Thoracic aorta (tissue), 2 donors: ENCODE measurements around the gene SCGB2B2. TPM values are rescaled to one million over a fixed set of nuclear protein-coding genes. Genes with fewer than 3 reads are reported as not detected.

Source experiments
- ATAC-seq: fragments of 150-250 bp; one replicate; pipeline ENCODE4 v1.8.0; 2017; ENCODE audit warnings: low read depth; ENCODE audit not compliant: insufficient number of reproducible peaks, low FRiP score
- DNase-seq: peaks from one replicate; pipeline ENCODE4 v3.0.0-alpha.2; 2020; ENCODE audit warnings: low spot score
- H3K27ac ChIP-seq, 2 donors: fragments of 200-600 bp; sonication (generic); 1 replicate in 1 of 2; 2 replicates in 1 of 2; pipeline ENCODE4 v1.5.1; 2016; ENCODE audit warnings: mild to moderate bottlenecking in 2 of 2, moderate library complexity in 2 of 2
- H3K27me3 ChIP-seq: fragments of 200-600 bp; sonication (generic); replicated peaks from 2 replicates; pipeline ENCODE4 v1.6.0; 2016; ENCODE audit warnings: mild to moderate bottlenecking; ENCODE audit not compliant: insufficient read depth
- H3K36me3 ChIP-seq: fragments of 200-600 bp; sonication (generic); one replicate; pipeline ENCODE4 v1.5.1; 2016
- H3K4me1 ChIP-seq, 2 donors: fragments of 200-600 bp; sonication (generic); 1 replicate in 1 of 2; 2 replicates in 1 of 2; pipeline versions ENCODE4 v1.5.1 to v1.6.0; 2016; ENCODE audit warnings: low read depth in 2 of 2, mild to moderate bottlenecking in 1 of 2; ENCODE audit not compliant: control insufficient read depth in 1 of 2
- H3K4me3 ChIP-seq: fragments of 200-600 bp; sonication (generic); 2 replicates; pipeline ENCODE4 v1.5.1; 2016; ENCODE audit warnings: mild to moderate bottlenecking
- H3K9me3 ChIP-seq: fragments of 200-600 bp; sonication (generic); 2 replicates; pipeline ENCODE4 v1.5.1; 2016
- total RNA-seq, 2 donors: library from RNA; depleted of rRNA; stranded (reverse); fragments of >200 nt; gene quantifications; one replicate each; pipeline versions ENCODE4 v1.1.0 to v1.2.3, GENCODE V29; 2016
- TF ChIP-seq, protein P1 (sequence below): fragments of 200-600 bp; sonication (generic); IDR thresholded peaks from one replicate; pipeline ENCODE4 v1.5.1; 2019; ENCODE audit warnings: antibody characterized with exemption

Gene SCGB2B2
- 1 to 10 TPM in 1 of 2 donors, under 1 TPM in 1; 0.41 to 1.1 TPM for total RNA-seq

GRCh38 chr19:34676697-34677385 is at the start of gene SCGB2B2:
Gene SCGB2B2, minus strand, starts transcription at chr19:34677159. Its CDS starts 82,596 bp downstream, at chr19:34594563.
- peaks cover 19% of the 10 kb centered on the region for H3K9me3 ChIP-seq
- peak within 1 kb of the TSS; percentile 95 to 98 for H3K27ac ChIP-seq
- H3K36me3 ChIP-seq = peaks cover 21% of the 10 kb centered on the region
- ATAC-seq = peak; percentile 75
- no peaks in the 10 kb centered on the region for H3K27me3 ChIP-seq
- peak within 1 kb of the TSS; percentile 82 for H3K4me3 ChIP-seq
- no peak for DNase-seq
- TF ChIP-seq, protein P1, sequence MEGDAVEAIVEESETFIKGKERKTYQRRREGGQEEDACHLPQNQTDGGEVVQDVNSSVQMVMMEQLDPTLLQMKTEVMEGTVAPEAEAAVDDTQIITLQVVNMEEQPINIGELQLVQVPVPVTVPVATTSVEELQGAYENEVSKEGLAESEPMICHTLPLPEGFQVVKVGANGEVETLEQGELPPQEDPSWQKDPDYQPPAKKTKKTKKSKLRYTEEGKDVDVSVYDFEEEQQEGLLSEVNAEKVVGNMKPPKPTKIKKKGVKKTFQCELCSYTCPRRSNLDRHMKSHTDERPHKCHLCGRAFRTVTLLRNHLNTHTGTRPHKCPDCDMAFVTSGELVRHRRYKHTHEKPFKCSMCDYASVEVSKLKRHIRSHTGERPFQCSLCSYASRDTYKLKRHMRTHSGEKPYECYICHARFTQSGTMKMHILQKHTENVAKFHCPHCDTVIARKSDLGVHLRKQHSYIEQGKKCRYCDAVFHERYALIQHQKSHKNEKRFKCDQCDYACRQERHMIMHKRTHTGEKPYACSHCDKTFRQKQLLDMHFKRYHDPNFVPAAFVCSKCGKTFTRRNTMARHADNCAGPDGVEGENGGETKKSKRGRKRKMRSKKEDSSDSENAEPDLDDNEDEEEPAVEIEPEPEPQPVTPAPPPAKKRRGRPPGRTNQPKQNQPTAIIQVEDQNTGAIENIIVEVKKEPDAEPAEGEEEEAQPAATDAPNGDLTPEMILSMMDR = no peak
- peaks cover 4 to 18% of the 10 kb centered on the region in 2 donors for H3K4me1 ChIP-seq

DNA sequence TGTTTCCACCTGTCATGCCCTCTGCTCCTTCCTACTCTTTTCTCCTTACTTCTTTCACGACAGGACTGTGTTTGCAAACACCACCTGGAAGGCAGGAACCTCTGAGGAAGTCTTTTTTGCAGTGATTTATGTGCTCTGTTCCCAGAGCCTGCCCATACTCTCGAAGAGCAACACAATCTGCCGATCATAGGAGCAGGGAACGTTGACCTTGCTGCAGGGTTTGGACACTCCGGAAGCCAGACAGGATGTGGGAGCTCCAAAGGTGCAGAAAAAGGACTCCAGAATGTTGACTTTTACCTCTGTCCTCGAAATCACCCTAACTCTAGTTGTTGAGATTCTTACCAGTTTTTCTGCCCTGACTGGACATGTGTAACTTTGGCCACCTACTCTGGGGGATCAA is 48.4 kb upstream of the SCGB2B2 start:
- DNase-seq (no peak), ATAC-seq (no peak)
- H3K4me3 ChIP-seq = no peak overlapping the region
- TF ChIP-seq, protein P1 = no peak
- no peaks in the 10 kb centered on the region for H3K4me1 ChIP-seq
- H3K36me3 ChIP-seq = no peaks in the 10 kb centered on the region
- H3K27me3 ChIP-seq = no peaks in the 10 kb centered on the region
- H3K27ac ChIP-seq = no peak overlapping the region
- no peaks in the 10 kb centered on the region for H3K9me3 ChIP-seq

DNA sequence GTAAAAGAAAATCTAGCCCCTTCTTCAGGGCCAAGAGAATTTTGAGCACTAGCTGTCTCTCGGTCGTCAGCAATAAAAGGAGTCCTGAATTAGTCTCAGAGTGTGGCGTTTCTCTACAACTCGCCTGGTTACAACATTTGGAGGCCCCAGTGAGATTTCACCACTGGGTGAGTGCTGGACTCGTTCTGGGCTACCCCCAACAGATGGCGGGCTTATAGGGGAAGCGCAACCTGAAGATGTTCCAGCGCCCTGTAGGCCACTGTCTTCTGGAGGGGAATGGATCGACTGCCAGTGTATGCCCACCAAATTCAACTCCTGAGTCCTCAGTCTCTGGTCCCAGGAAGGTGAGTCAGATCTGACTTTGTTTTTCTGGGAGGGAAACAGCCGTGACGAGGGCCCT is 45.4 kb upstream of the SCGB2B2 start:
- H3K9me3 ChIP-seq = no peaks in the 10 kb centered on the region
- ATAC-seq = no peak
- no peaks in the 10 kb centered on the region for H3K27me3 ChIP-seq
- TF ChIP-seq, protein P1 = no peak
- no peak overlapping the region for H3K4me3 ChIP-seq
- no peaks in the 10 kb centered on the region for H3K4me1 ChIP-seq
- no peaks in the 10 kb centered on the region for H3K36me3 ChIP-seq
- no peak for DNase-seq
- no peak overlapping the region for H3K27ac ChIP-seq

- Histone ChIP-seq H3K36me3 (no peaks in the 10 kb centered on the region), H3K27me3 (no peaks in the 10 kb centered on the region), H3K4me1 (no peaks in the 10 kb centered on the region), H3K9me3 (no peaks in the 10 kb centered on the region), H3K4me3 (no peak overlapping the region), H3K27ac (no peak overlapping the region)
- DNase-seq (no peak), ATAC-seq (no peak)
- TF ChIP-seq, protein P1 = no peak
Measured at GRCh38 chr19:34715357-34715756, 38.4 kb upstream of the SCGB2B2 start.

- DNase-seq (no peak), ATAC-seq (no peak)
- H3K36me3 ChIP-seq = no peaks in the 10 kb centered on the region
- H3K27me3 ChIP-seq = no peaks in the 10 kb centered on the region
- no peak overlapping the region for H3K27ac ChIP-seq
- TF ChIP-seq, protein P1 = no peak
- no peaks in the 10 kb centered on the region for H3K9me3 ChIP-seq
- no peak overlapping the region for H3K4me3 ChIP-seq
- H3K4me1 ChIP-seq = no peaks in the 10 kb centered on the region
Measured at GRCh38 chr19:34713262-34713637, 36.3 kb upstream of the SCGB2B2 start.
